Parathyroid adenoma (tissue), 2 donors: ENCODE data around the gene TMEM43.
"Not testable (repeated sequence)": the region's sequence is repeated elsewhere in the genome, so short reads cannot be mapped to it uniquely, and the experiment has no call there.

Experiments used
- H2AFZ ChIP-seq: fragments of 300-600 bp; sonication (generic); one replicate; pipeline ENCODE4 v1.7.0; 2017; ENCODE audit warnings: antibody characterized with exemption, mild to moderate bottlenecking
- H3K27ac ChIP-seq: fragments of 300-600 bp; sonication (generic); one replicate; pipeline ENCODE4 v1.7.0; 2017
- H3K27me3 ChIP-seq: fragments of 300-600 bp; sonication (generic); one replicate; pipeline ENCODE4 v1.7.0; 2017; ENCODE audit warnings: low read length; ENCODE audit not compliant: control insufficient read depth, insufficient read depth
- H3K36me3 ChIP-seq: fragments of 300-600 bp; sonication (generic); one replicate; pipeline ENCODE4 v1.7.0; 2017; ENCODE audit warnings: low read length; ENCODE audit not compliant: control insufficient read depth, insufficient read depth
- H3K4me1 ChIP-seq: fragments of 300-600 bp; sonication (generic); one replicate; pipeline ENCODE4 v1.7.0; 2017; ENCODE audit warnings: control low read depth
- H3K4me2 ChIP-seq: fragments of 300-600 bp; sonication (generic); one replicate; pipeline ENCODE4 v1.7.0; 2017; ENCODE audit warnings: low read length
- H3K4me3 ChIP-seq: fragments of 300-600 bp; sonication (generic); one replicate; pipeline ENCODE4 v1.7.0; 2017; ENCODE audit warnings: low read depth, low read length
- H3K79me2 ChIP-seq: fragments of 300-600 bp; sonication (generic); one replicate; pipeline ENCODE4 v1.7.0; 2017; ENCODE audit warnings: control low read depth
- H3K9ac ChIP-seq: fragments of 300-600 bp; sonication (generic); one replicate; pipeline ENCODE4 v1.7.0; 2017; ENCODE audit warnings: mild to moderate bottlenecking
- H3K9me3 ChIP-seq: fragments of 300-600 bp; sonication (generic); one replicate; pipeline ENCODE4 v1.7.0; 2017; ENCODE audit warnings: low read length; ENCODE audit not compliant: control insufficient read depth
- TF ChIP-seq, protein P1 (sequence below): fragments of 300-600 bp; sonication (generic); IDR thresholded peaks from one replicate; pipeline ENCODE4 v1.7.0; 2017; ENCODE audit warnings: antibody characterized with exemption, mild to moderate bottlenecking
- donor health status: primary hyperparathyroidism.

Gene TMEM43

DNA sequence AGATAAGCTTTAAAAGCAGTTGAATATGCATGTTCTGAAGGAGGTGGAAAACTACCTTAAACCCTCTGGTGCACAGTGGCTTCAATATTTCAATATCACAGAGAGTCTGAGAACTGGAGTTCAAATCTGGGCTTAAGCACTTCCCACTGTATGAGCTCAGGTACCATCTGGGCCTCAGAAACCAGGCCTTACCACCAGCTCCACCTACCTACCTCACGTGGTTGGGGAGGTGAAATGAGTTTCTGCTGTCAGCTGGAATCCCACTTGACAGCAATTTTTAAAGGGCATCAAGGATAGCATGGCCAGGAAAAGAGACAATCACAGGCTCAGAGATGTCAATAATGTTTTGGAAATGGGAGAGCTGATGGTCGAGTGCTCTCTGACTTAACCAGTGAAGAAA is 5.2 kb upstream of the TMEM43 start:
- TF ChIP-seq, protein P1, sequence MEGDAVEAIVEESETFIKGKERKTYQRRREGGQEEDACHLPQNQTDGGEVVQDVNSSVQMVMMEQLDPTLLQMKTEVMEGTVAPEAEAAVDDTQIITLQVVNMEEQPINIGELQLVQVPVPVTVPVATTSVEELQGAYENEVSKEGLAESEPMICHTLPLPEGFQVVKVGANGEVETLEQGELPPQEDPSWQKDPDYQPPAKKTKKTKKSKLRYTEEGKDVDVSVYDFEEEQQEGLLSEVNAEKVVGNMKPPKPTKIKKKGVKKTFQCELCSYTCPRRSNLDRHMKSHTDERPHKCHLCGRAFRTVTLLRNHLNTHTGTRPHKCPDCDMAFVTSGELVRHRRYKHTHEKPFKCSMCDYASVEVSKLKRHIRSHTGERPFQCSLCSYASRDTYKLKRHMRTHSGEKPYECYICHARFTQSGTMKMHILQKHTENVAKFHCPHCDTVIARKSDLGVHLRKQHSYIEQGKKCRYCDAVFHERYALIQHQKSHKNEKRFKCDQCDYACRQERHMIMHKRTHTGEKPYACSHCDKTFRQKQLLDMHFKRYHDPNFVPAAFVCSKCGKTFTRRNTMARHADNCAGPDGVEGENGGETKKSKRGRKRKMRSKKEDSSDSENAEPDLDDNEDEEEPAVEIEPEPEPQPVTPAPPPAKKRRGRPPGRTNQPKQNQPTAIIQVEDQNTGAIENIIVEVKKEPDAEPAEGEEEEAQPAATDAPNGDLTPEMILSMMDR, result no peak
- peaks cover 11% of the 10 kb centered on the region for H3K79me2 ChIP-seq
- H3K36me3 ChIP-seq, result no peaks in the 10 kb centered on the region
- no peak overlapping the region for H3K9ac ChIP-seq
- H3K4me2 ChIP-seq, result no peak overlapping the region
- H3K4me1 ChIP-seq, result peaks cover 51% of the 10 kb centered on the region
- H3K27me3 ChIP-seq, result no peaks in the 10 kb centered on the region
- no peak overlapping the region for H3K4me3 ChIP-seq
- no peaks in the 10 kb centered on the region for H3K9me3 ChIP-seq
- peak overlapping the region; percentile 84 for H3K27ac ChIP-seq
- no peak overlapping the region for H2AFZ ChIP-seq

- no peak overlapping the region for H2AFZ ChIP-seq
- H3K27ac ChIP-seq, result peak overlapping the region; percentile 84
- H3K79me2 ChIP-seq, result peaks cover 11% of the 10 kb centered on the region
- H3K9me3 ChIP-seq, result no peaks in the 10 kb centered on the region
- no peak overlapping the region for H3K4me2 ChIP-seq
- H3K4me1 ChIP-seq, result peaks cover 51% of the 10 kb centered on the region
- no peak overlapping the region for H3K9ac ChIP-seq
- no peak overlapping the region for H3K4me3 ChIP-seq
- TF ChIP-seq, protein P1, result no peak
- no peaks in the 10 kb centered on the region for H3K36me3 ChIP-seq
- no peaks in the 10 kb centered on the region for H3K27me3 ChIP-seq
These were observed 4.5 kb upstream of the TMEM43 start for GRCh38 chr3:14120111-14120920.

DNA sequence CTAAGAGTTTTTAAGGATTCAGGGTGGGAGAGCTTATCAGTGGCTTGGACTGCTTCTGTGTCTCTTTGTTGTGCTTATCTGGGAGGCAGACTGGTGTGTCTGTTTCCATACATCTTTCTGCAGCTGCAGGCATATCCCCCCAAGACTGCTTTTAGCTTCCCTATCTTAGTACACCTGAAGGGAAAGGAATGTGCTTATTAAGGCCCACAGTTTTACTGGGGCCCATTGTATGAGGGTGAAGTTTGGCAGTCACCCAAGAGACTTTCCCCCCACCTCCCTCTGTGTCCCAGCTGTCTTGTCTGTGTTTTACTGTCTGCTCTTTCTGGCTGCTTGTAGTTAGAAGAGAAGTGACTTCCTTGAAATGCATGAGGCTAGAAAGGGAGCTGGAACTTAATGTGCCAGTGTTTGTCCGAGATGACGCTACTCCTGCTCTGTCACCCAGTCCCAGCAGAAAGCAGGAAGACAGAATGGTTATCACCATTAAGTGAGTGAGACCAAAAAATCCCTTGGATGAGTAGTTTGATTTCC is 3.9 kb upstream of the TMEM43 start:
- H3K9ac ChIP-seq, H3K4me2 ChIP-seq, H2AFZ ChIP-seq, H3K36me3 ChIP-seq, H3K27me3 ChIP-seq, H3K4me3 ChIP-seq, H3K9me3 ChIP-seq: not testable (repeated sequence)
- Histone ChIP-seq H3K4me1 (peaks cover 51% of the 10 kb centered on the region), H3K27ac (peak overlapping the region; percentile 84), H3K79me2 (peaks cover 11% of the 10 kb centered on the region)

GRCh38 chr3:14121859-14122258 is 3.0 kb upstream of the TMEM43 start:
- Histone ChIP-seq H3K9ac (no peak overlapping the region), H3K4me3 (no peak overlapping the region), H3K79me2 (peaks cover 11% of the 10 kb centered on the region), H3K4me1 (peaks cover 60% of the 10 kb centered on the region), H3K9me3 (no peaks in the 10 kb centered on the region), H3K27ac (peak overlapping the region; percentile 84), H3K27me3 (no peaks in the 10 kb centered on the region), H3K4me2 (no peak overlapping the region), H2AFZ (no peak overlapping the region), H3K36me3 (no peaks in the 10 kb centered on the region)
- TF ChIP-seq, protein P1, result no peak

- Histone ChIP-seq H3K4me2 (no peak overlapping the region), H3K27ac (peak overlapping the region; percentile 84), H3K9ac (no peak overlapping the region), H3K4me3 (no peak overlapping the region), H3K9me3 (no peaks in the 10 kb centered on the region), H3K79me2 (peaks cover 11% of the 10 kb centered on the region), H3K27me3 (no peaks in the 10 kb centered on the region), H2AFZ (no peak overlapping the region), H3K4me1 (peaks cover 60% of the 10 kb centered on the region), H3K36me3 (no peaks in the 10 kb centered on the region)
- TF ChIP-seq, protein P1, result no peak
These were observed 2.6 kb upstream of the TMEM43 start for GRCh38 chr3:14122301-14122700.
